LHCN-M2 (cell line): ENCODE data around the gene RANBP3. TPM values are rescaled to one million over a fixed set of nuclear protein-coding genes. Genes with fewer than 3 reads are reported as not detected.
"Not testable (repeated sequence)": the region's sequence is repeated elsewhere in the genome, so short reads cannot be mapped to it uniquely, and the experiment has no call there.

ENCODE experiments used
- DNase-seq: peaks from one replicate; pipeline ENCODE4 v3.0.0-alpha.2; 2012; ENCODE audit warnings: low read depth
- total RNA-seq: library from RNA; depleted of rRNA; stranded (reverse); fragments of >200 nt; gene quantifications from 2 replicates; pipeline ENCODE4 v1.2.3, GENCODE V29; 2014

The RANBP3 gene
- total RNA-seq, 1 experiment from 2014 or later, result 74.1 TPM

DNA sequence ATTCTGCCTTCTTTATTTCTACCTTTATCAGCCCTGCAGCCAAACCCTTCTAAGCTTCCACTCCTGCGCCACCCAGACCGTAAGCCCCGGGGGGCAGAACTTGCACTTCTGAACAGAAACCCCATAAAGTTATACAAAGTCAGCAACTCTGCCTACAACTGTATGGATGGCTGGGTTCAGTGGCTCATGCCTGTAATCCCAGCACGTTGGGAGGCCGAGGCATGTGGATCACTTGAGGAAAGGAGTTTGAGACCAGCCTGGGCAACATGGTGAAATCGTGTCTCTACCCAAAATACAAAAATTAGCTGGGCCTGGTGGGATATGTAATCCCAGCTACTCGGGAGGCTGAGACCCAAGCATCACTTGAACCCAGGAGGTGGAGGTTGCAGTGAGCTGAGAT lies 10.4 kb downstream of the RANBP3 start:
- no peak for DNase-seq

DNA sequence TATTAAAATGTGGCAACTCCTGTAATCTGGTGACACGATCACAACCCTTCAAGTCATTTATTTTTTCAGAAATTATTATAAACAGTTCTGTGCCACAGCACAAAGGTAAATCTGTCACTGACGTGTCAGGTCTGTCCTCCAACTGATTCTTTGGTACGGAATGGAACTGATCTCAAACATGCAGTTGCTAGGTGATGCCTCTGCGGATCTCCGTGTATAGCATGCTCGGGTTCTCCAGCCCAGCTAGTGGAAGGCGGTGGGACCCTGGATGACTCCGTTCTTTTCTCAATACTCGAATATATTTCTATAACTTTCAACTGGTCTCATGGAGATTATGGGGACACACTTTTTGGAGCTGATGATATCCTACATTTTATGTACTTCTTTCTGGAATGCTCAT lies 11.0 kb downstream of the RANBP3 start:
- no peak for DNase-seq

DNA sequence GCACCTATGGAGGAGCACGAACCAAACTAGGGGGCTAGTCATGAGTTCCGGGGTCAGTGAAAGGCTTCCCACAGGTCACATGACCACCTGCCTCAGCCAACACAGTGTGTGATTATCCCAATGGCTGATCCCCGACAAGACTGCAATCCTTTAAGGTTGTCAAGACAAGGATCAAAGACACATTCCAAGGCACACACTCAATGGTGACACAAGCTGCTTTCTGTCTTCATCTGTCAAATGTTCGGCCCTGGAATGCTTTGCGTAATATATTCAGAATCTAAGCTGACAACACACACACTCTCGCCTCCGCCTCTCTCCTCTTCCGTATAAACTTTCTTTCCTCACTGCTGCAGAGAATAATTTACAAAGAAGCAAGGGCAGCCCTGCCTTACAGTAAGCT lies 11.7 kb downstream of the RANBP3 start:
- no peak for DNase-seq

DNA sequence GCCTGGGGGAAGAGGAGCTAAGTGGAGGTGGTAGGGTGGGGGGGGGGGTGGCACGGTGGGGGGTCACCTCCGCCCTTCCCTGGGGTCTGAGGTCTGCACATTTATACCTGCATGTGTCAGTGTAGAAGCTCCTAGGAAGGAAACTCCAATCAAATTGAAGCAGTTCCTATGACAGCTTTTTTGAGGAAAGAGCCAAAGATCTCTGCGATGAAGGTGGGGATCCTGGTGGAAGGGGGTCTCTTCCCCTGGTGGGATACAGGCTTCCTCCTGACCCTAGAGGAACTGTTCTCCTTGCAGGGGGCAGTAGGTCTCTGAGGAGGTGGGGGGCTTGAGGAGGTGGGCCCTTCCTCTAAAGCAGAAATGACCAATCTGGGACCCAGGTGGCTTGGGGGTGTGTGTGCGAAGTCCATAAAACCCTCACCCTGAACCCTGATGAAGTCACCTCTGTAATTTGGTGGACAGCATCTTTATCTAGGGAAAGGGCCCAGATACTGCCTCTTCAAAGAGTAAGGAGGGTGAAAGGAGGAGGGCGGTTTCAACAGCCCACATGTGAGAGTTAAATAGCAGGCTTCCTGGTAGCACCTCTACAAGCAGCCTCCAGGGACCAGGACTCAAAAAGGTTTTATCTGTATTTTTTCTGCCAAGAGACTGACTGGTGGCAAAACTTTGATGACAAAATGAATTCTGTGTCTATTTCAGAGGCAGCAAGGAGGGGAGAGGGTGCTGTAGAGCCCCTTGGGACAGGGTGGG lies 12.9 kb downstream of the RANBP3 start:
- no peak for DNase-seq

DNA sequence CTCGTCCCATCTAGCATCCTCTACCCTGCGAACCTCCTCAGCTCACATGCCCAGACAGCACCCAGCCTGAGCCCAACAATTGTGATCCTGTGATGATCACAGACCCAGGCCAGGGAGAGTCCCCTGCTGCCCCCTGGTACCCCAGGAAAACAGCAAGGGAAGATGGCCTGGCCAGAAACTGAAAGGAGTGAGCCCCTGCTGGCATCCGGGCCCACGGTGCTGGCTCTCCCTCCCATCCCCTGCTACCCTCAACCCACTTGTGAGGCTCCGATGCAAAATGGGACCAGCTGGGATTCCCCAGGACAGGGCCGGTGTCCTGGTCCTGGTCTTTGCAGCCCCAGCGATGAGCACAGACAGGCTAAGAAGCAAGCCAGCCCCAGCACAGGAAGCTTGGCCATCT lies 14.1 kb downstream of the RANBP3 start:
- no peak for DNase-seq

DNA sequence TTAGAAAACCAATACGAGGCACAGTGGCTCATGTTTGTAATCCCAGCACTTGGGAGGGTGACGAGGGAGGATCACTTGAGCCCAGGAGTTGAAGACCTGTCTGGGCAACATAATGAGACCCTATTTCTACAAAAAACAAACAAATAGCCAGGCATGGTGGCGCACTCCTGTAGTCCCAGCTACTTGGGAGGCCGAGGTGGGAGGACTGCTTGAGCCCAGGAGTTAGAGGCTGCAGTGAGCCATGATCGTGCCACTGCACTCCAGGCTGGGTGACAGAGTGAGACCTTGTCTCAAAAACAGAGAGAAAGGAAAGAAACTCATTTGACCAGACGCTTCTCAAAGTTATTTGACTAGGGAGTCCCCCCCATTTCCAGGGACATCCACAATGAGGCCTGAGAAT lies 14.7 kb downstream of the RANBP3 start:
- not testable (repeated sequence) for DNase-seq

DNA sequence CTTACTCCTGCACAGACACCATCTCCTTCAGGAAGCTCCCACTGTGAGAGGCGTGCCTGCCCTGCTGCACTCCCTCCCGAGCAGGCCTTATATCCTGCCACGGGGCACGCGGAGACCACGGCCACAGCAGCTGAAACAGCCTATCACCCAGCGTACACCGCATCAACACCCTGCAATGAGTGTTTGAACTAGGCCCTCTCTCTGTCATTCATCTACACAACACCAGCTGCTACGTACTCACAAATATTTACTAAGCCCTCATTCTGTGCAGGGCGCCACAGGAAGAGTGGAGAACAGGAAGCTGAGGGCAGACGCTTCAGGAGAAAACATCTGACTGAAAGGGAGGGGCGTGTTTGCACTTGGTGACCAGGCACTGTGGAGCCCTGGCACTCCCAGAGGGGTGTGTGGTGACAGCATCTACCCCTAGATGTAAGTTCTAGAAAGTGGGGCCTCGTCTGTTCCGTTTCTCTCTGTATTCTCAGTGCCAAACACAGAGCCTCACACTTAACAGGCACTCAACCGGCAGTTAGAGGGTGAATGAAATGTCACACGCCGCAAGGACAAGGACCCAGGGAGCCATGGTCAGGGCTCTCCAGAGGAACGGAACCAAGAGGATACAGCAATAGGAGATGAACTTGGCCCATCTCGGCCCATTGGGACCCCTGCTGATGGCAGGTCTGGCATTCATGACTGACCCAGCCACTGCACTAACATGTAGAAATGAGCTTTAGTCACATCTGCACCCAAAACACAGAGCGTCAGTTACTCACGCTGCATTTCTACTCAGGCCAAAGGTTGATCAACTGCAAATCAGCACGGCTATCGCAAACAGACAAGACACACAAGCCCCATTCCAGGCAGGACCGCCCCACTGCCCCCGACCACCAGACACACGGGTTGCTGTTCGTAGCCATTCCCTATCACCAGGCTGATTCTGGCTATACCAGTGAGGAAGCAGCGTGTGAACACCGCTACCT lies 15.7 kb downstream of the RANBP3 start:
- DNase-seq, result peak; percentile 94

DNA sequence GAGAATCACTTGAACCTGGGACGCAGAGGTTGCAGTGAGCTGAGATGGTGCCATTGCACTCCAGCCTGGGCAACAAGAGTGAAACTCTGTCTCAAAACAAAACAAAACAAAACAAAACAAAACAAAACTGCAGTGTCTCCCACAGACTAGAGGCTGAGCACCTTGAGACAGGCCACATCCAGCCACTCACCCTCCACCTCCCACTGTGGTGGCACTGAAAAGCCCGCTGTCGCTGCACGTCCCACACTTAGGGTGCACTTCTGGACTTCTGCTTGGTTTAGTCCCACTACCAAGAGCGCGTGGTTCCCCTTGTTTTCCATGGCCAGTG lies 16.3 kb downstream of the RANBP3 start:
- DNase-seq, result not testable (repeated sequence)

DNA sequence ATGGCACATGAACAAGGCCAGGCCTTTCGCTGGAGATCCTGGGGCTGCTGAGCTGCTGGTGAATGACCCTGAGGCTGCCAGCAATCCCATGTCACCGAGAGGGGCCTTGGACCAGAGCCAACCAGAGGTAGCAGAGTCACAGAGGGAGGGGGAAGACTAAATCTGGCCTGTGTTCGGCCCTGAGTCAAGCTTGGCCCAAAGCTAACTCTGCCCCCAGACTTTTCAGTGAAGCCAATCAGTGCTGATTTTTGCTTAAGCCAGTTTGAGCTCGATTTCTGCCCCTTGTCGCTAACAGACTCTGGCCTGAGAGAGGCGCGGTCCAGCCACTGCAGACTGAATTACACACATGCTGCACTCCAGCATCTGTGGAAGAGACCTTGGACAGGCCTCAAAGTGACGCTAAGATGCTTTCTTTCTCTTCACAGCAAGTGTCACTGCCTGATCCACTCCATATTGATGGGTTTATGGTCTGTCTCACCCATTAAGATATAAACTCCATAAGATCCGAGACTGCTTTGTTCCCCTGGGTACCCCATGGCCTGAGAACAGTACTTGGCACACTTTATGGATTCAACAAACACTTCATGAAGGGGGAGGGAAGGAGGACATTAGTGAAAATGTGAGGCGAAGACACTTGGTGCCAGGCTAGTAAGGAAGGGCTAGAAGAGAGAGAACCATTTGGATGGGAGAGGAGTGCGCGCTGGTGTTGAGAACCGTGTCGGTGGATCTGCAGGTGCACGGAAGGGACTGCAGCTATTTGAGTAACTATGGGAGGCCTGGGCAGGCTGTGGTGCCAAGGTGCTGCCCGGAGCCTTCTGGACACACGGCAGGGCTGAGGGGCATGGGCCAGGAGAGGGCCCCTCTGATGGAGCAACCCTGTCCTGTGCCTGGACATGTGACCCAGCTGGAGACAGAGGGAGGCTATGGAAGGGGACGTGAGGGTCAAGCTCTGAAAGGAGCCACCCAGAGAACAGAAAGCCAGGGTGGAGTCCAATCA lies 17.6 kb downstream of the RANBP3 start:
- no peak for DNase-seq

DNA sequence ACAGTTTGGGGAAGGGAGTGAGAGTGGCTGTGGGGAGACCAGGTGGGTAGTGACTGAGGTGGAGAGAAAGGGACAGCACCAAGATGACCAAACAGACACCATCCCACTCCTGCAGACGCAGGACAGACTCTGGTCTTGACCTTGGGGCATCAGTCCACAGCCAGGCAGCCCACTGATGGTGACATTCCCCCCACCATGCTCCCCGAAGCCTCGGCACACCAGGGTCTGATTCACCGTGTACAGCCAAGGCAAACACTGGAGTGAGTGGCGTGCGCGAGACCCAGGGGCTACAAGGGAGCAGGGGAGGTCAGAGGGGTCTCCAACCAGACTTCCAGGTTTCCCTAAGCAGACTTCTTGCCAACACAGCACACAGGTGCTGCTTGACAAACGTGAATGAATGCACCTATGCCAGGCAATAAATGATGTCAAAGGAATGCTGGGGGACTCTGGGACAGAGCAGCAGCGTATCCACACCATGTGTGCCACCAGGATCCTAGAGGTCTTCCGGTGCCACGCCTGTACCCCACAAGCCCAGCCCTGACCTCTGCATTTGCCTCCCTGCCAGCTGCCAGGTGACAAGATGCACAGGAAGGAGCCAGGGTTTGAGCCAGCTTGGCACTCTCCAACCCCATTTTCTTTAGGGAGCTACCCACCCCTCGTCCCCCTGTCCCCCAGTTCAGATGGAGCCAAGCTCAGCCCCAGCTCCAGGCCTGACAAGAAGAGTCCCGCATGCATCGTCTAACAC lies 18.5 kb downstream of the RANBP3 start:
- DNase-seq, result no peak

DNA sequence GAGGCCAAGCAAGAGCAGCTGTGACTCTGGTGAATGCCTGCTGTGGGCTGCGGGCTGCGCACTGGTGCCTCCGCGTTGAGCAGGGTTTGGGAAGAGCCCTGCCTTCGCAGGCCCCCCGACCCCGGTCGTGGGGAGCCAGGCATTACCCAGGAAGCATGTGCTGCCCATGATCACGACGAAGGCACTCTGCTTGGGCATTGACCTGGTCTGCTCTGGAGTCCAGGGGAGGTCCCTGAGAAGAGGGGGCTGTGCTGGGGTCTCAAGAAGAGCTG lies 19.2 kb downstream of the RANBP3 start:
- no peak for DNase-seq

DNA sequence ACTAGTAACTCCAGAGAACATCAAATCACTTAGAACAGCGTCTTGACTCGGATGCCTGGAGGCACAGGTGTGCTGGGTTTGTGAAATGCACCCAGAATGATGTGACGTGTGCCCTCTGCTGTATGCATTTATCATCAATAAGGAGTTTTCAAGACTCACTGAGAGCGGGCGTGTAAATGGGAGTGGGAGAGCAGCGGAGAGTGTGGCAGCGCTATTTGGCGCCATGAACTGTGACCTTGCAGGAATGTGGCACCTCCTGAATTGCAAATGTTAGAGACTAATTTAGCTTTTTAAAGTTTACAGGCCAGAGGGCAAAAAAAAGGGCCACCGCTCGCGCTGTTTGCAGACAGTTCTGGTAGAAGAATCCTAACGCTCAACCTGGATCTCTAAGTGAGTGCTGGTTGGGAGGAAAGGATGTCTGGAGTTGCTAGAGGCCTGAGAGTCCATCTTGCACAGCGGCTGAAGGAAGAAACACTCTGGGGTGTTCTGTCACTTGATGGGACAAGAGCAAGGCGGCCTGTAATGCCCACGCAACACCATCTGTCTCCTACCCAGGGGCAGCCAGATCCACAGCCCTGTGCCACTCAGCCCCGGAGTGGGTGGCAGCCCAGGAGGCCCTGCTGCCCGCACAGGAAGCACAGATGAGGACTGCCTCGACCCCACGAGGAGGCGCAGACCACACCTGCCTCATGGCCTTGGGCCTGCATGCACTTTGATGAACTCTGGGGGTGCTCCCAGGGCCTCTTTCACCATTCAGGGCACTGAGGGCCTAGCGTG lies 19.7 kb downstream of the RANBP3 start:
- no peak for DNase-seq

DNA sequence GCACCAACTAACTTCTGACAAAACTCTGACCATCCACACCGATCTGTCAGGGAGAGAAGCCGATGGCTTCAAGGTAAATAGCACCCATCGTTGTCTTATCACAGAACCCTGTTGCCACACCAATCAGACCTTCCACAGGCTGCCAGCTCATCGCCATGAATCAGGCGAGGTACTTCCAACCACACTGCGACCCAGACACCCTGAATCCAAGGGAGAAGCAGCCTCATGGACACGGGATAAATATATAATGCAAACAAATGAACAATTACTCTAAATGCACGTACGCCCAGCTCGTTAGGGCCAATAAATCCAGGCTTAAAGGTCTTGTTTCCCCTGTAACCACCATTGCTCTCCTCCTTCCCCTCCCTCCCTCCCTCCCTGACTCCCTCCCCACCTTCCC lies 20.8 kb downstream of the RANBP3 start:
- no peak for DNase-seq

DNA sequence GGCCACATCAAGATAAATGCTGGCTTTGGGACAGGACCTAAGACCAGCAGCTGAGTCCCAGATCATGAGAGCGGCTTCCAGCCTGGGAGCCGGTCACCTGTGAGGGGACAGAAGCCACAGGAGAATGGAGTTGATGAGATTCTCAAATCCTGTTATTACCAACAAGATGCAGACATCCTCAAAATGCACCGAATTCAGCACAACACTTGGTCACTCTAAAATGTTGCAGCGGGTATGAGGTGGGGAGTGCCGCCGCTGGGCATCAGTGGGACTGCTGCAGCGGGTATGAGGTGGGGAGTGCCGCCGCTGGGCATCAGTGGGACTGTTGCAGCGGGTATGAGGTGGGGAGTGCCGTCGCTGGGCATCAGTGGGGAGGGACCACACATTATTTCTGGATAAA lies 21.2 kb downstream of the RANBP3 start:
- DNase-seq, result no peak

DNA sequence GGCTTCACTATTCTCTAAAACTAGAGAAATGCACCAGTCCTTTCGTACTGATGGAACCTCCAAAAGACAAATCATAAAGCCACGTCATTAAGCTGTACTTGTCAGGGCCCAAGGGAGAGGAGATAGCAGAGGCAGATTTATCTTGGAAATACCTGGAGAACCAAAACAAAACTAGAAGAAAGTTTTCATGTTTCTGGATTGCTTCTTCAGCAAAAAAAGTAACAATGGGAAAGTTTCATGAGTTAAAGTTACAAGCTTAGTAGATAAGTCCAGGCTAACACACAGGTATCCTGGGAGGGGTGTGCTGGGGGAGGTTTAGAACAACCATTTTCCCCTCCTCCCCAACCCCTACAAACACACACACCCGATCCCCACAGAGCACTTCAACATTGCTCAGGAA lies 21.6 kb downstream of the RANBP3 start:
- no peak for DNase-seq

DNA sequence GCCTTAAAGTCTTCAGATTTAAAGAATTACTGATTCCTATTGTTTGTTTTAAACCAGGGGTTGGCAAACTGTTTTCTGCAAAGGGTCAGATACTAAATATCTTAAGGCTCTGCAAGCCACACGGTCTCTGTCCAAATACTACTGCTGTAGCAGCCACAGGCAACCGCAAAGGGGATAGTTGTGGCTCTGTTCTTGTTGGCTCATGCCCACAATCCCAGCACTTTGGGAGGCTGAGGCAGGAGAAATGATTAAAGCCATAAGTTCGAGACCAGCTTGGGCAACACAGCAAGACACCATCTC lies 22.4 kb downstream of the RANBP3 start:
- DNase-seq, result no peak

DNA sequence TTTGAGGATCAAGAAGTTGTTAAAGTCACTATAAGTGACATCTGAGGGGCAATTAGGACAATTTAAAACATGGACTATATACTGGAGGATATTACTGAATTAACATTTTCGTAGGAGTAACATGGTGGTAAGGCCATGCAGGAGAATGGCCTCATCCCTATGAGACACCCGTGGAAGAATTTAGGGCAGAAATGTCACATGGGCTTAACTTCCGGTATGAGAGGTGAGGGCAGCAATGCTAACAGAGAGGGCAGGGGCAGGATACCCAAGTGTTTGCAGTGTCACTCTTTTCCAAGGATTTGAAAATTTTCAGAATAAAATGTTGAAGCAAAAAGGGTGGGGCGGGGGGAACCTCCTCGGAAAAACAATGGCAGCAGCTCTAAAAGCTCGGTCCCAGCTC lies 23.6 kb downstream of the RANBP3 start:
- DNase-seq, result no peak

DNA sequence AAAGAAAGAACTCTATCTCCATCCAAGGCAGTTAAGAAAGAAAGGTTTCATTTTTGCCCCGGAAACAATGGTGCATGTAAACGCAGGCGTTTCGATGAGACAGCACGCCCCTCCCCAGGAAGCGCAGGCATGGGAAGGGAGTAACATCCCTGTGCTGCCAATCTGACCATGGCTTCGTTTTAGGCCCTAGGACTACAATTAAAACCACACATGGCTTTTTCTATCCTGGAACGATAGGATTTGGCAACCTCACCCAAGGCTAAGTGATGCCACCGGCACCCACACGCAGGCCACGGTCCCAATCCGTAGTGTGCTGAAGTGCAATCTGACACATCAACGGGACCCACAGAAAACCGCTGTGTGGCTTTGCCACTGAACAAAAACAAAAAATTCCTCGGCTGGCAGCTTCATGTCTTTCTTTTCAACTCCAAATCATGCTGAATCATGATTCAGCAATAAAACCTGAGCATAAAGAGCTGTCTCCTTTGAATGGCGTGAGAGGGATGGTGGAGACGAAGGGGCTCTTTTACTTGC lies 24.2 kb downstream of the RANBP3 start:
- peak; percentile 48 for DNase-seq

DNA sequence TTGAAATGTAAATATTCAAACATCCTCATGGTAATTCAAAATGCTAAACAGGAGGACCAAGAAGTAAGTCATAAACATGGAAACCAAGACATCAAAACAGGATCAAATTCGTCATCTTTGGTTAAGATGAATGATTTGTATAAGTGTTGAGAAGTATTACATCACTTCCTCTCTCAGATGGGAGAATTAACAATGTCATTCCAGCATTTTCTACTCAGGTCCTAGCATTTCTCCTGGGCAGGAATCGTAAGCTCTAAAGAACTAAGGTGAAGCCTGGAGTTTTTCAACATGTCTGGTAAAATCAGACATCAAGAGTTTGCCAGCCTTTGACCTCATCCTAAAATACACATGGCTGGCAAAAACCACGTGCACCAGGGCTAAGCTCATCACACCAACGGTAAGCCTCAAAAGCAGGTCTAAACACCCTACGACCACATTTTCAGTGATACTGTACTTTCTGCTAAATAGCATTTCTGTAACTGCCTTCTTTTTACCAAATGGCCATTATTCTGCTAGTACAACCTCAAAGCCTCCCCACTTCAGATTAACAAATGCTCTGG lies 24.8 kb downstream of the RANBP3 start:
- no peak for DNase-seq
